NCI-H187 treated with DMSO at 0.1 percent for 48 hours (cell line): ENCODE results near the gene GPRC5D.

Experiments
- DNase-seq: peaks from one replicate; lab custom pipeline; 2025; lab: John Stamatoyannopoulos, UW

Gene GPRC5D

DNA sequence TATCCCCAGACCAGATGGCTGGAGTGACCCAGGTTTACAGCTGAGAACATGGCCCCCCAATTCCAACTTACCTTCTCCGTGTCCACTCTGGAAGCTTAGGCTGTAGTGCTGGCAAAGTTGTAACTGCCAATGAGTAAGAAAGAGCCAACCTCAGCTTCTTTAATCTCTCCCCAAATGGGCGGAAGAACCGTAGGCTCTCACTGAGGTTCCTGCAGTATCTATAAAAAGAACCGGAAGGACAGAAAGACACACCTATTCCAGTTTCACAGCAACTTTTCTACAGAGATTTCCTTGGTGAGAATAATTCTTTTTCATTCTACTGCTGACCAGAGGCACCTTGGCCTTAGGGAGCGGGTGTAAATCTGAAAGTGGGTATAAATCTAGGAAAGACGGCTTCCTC, at the start of gene GPRC5D:
TSS of gene GPRC5D (minus strand) at position 135 of the 400 bp plus-strand sequence. CDS start 1,786 bp downstream, outside the sequence.
- no peak for DNase-seq

DNA sequence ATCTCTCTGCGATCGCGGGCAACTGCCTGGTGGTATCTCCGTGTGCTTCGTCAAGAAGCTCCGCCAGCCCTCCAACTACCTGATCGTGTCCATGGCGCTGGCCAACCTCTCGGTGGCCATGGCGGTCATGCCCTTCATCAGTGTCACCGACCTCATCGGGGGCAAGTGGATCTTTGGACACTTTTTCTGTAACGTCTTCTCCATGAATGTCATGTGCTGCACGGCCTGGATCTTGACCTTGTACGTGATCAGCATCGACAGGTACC, 49.7 kb upstream of the GPRC5D start:
- no peak for DNase-seq

DNA sequence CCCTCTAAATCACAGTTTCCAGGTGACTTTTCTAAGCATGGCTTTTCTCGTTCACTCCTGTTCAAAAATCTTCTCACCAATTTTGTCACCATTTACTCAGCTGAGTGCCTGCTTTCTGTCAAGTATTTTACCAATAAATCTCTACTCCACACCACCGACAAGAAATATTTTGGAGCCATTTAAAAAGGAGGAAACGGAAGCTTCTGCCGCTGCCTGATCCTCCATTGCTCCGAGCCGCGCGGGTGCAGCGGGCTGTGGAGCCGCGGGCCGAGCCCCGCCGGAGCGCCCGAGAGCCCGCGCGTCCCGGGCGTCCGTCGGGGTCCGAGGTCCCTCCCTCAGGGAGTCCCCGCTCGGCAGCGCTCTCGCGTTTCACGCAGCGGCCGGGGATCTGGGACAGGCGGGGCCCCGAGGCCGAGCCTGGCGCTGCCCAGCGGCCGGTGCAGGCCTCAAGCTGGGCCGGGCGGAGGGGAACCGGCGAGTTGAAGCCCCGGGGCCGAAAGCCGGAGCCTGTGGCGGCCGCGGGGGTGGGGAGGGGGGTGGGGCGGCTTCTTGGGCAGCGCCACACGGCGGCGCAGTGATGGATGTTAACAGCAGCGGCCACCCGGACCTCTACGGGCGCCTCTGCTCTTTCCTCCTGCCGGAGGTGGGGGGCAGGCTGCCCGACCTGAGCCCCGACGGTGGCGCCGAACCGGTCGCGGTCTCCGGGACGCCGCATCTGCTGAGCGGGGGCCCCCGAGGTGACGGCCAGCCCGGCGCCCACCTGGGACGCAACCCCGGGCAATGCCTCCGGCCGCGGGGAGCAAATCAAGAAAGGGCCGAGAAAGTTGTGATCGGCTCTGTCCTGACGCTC, 49.2 kb upstream of the GPRC5D start:
- no peak for DNase-seq

DNA sequence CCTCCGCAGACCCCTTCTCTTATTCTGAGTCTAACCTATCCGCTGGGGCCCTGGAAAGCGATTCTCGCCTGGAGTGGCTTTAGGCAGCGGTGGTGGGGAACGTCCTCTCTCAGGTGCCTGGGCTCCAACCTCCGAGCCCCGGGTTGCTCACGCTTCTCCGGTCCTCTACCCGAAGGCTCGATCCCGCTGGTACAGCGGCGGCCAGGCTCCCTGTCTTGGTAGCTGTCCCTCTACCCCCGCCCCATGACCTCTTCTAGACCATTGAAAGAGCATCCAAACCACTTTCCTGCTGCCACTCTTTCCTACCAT, 48.6 kb upstream of the GPRC5D start:
- DNase-seq: no peak

DNA sequence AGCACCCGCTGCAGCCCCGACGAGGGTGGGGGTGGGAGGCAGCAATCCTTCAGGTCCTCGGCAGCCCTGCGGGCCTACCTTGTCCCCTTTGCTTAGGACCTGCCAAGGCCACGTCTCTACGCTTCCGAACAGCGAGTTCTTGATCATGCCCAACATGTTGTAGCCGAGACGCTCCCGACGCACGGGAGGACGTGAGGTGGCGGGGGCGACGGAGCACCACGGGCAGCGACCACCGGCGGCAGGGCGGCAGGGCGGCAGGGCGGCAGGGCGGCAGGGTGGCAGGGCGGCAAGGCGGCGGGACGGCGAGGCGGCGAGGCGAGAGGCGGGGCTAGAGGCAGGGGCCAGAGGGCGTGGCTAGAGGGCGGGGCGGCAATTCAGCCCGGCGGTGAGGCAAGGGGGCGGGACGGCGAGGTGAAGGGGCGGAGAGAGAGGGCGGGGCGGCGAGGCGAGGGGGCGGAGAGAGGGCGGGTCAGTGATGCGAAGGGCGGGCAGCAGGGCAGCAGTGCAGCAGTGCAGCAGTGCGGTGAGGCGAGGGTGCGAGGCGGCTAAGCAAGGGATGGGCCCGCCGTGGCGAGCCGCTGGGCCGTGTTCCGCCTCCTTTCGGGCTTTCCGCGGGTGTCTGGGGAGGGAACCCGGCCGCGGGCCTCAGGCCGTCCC, 48.1 kb upstream of the GPRC5D start, which contains the start of gene HEBP1:
TSS of gene HEBP1 (minus strand) at position 307 of the 657 bp plus-strand sequence. CDS start at position 156, 151 bp downstream.
- peak; percentile 38 for DNase-seq

DNA sequence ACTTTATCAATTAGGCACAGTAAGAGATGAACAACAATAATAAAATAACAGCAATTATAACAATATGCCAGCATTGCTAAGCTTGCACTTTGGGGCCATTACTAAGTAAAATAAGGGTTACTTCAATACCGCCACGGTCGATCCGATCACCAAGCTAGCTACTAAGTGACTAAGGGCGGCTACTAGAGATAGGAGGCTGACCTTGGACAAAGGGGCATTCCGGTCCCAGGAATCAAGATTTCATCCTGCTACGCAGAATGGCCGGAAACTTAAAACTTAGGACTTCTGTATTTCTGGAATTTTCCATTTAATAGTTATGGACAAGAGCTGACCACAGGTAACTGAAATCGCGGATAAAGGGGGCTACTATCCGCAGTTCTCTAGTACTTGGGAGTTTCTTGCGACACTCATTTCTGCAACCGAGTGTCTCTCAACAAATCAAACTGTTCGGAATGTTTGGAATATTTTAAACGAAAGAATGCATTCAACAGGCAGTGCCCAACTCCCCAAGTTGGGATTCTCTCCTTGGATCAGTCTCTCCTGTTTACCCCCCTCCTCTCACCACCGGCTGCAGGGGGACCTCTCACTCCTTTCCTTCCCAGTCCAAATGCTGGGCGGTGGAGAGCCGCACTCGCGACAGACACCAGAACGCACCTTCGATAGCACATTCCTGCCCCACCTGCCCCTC, 47.4 kb upstream of the GPRC5D start:
- DNase-seq: no peak

DNA sequence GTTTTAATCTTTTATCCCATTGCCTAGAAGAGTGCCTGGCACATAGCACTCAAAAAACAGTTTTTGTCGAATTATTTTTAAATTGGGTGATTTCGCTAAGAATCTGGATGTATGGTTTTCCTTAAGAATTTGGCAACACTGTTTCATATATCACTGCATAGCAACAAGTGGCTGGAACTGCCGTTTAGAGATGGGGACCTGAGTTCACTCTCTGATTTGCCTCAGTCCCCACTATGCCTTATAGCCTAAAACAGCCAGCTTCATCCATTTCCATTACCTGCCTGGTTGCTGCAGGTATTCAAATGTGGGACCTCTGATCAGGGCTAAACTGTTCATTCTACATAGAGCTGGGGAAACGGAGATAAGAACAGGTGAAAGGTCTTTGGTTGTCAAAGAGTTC, 46.3 kb upstream of the GPRC5D start:
- no peak for DNase-seq

DNA sequence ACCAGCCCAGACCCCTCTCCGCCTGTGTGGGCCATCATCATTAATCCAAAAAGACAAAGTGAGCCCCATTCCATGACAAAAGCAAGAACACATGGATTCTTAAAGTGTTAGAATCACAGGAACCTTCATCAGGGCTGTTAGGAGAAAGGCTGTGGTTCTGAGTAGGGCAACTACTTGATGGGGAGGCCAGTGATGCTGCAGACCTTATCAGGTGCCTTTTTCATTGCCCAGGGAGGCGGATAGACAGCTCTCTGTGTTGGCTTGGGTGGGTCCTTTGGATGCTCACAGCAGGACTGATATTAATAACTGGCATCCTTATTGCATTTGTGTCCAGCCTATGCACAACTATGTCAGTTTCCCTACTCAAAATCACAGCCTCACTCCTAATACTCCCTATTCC, 45.8 kb upstream of the GPRC5D start:
- no peak for DNase-seq

DNA sequence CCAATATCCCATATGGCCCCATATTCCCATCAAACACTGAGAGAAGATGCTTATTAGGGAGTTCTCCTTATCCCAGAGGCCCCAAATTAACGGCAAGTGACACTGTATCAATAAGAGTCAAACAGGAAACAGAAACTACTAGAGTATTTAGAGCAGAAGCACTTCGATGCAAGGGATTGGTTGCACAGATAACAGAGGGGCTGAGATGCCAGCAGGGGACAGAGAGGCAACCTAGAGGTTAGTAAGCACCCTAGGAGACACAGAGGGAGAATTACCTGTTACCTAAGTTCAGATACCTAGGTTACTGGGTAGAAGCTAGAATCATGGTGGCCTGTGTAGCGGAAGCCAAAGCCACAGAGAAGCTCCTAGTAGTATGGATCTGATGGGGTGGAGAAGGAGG, 45.2 kb upstream of the GPRC5D start:
- no peak for DNase-seq

DNA sequence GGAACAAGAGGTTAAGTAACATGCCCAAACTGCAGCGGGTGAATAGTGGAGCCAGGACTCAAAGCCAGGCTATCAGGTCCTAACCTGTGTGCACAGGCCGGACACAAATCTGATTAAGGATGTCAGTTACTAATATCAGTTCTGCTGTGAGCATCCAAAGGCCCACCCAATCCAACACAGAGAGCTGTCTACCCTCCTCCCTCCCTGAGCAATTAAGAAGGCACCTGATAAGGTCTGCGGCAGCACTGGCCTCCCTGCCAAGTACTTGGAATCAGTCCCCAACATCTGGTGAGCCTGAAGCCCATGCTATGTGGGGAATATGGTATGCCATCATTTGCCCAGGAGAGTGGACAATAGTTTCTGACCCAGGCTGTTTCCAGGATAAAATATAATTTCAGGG, 44.2 kb upstream of the GPRC5D start:
- no peak for DNase-seq

DNA sequence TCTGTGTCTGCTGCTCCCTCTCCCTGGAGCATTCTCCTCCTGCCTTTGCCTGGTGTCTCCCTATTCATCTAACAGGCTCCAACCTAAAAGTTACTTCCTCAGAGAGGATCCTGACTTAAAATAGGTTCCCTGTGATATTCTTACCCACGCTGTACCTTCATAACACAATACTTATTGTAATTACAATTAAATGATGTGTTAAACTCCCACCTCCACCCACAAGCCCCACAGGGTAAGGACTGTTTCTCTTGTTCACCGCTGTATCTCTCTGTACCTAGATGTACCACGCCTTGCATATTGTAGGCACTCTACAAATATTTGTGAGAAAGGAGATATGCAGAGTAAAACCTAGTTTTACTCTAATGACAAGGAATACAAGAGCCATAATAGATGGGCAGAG, 43.1 kb upstream of the GPRC5D start:
- DNase-seq: no peak

DNA sequence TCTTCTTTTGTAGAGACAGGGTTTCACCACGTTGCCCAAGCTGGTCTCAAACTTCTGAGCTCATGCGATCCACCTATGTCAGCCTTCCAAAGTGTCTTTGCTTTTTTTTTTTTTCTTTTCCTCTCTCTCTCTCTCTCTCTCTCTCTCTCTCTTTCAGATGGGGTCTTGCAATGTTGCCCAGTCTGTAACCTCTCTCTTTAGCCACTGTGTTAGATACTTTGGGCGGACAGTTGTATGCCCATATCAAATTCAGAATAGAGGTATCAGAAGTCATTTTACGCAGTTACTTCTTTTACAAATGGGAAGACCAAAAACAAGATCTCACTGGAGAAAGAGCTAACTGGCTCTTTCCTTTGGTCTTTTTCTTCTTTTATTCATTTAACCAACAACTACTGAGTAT, 41.4 kb upstream of the GPRC5D start:
- DNase-seq: no peak

DNA sequence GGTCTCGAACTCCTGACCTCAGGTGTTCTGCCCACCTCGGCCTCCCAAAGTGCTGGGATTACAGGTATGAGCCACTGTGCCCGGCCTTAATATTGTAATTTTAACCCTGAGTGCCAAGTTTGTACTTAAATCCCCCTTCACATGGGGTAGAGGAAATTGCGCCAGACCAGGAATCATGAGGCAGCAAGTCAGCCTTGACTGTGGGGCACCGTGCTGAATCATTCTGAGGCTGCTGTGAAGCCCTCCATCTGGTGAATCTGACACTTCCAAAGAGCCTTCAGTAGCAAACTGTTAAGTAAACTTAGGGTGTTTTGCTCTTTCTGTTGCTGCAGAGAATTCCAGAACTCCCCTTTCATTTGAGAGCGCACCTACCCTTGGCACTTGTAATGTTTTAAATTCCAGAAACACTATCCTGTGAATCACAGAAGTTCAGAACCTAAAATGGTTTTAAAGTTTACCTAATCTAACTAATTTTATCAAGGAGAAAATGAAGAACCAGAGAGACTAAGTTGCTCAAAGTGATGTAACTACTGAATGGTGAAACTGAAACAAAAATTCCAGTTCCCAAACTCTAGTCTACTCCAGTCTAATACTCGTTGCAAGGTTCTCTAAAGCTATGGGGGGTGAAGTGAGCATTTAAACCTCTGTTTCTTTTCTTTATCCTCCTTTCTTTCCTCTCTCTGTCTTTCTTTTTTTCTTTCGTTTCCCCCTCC, 40.6 kb upstream of the GPRC5D start:
- DNase-seq: no peak

DNA sequence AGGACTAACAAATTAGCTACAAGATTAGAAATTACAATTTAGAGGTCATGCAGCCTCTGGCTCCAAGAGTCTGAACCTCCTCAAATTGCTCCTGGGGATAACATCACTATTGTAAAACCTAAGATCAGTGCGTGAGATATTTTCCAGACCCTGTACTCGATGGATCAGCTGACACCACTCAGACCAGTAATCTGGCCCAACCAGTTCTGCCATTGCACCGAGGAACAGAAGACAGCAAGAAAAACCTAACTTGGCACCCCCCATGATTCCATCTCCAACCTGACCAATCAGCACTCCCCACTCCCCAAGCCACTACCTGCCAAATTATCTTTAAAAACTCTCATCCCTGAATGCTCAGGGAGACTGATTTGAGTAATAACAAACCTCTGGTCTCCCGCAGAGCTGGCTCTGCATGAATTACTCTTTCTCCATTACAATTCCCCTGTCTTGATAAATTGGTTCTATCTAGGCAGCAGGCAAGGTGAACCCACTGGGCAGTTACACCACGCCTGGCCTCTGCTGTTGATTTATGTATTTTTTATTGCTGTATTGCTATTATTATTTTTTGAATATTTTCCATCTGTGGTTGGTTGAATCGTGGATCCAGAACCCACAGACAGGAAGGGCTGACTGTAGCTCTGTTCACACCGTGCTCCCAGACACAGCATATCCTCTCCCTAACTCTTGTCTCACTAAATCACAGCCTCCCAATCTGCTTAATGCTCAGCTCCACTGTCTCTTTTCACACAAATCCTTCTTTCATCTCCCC, 38.9 kb upstream of the GPRC5D start:
- DNase-seq: no peak

DNA sequence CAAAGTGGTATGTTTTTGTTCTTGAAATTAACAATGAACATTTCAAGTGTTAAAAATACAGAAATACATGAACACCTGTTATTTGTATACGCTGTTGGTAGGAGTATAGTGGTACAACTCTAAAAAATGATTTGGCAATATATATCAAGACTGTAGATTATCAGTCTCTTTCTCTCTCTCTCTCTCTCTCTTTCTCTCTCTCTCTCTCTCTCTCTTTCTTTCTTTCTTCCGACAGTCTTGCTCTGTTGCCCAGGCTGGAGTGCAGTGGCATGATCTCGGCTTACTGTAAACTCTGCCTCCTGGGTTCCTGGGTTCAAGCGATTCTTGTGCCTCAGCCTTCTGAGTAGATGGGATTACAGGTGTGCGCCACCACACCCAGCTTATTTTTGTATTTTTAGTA, 35.5 kb upstream of the GPRC5D start:
- DNase-seq: no peak

DNA sequence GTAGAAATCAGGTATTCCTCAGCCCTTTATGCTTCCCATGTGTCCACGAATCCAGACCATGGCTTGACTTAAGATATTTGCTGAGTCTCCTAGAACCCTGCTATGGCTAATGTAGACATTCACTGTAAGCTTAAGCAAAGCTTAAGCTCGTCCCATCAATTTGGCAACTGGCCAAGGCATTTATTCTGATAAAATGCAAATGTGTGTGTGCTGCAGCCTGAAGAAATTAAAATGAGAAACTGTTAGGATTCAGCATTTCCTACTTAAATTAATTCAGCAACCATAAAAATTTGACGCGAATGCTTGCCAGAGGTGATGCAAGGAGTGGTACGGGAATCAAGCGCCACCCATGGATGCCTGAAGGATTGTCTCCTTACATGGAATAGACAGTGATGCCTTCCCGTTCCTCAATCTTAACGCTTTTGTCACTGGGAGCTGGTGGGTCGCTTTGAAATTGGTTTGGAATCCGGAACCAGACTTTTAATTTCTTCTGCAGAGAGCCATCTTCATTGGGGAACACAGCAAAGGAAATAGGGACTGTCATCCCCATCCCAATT, 34.9 kb upstream of the GPRC5D start:
- DNase-seq: no peak

DNA sequence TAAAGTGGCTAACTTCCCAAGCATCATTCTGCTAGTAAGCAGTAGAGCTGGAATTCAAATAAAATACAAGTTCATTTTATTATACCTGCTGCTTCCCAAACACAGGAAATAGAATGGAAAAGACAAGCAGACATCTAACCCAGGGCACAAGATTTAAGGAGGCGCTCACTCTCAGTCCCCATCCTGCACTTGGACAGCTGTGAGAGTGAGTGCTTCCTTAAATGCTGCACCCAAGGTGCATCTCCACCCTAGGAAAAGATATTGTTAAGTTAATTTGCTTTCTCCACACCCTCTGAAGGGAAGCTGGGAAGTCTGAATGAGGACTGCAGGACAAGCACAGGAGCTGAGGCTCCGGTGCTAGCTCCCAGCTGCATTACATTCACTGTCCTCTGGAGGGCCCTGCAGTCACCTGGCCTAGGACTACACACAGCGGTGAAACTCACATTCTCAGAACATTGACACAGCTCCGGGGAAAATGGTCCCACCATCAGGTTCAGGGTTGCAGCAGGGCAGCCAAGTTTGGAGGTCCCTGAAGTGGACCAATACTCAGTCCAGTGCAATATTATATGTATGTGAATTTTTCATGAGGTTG, 33.9 kb upstream of the GPRC5D start:
- no peak for DNase-seq

DNA sequence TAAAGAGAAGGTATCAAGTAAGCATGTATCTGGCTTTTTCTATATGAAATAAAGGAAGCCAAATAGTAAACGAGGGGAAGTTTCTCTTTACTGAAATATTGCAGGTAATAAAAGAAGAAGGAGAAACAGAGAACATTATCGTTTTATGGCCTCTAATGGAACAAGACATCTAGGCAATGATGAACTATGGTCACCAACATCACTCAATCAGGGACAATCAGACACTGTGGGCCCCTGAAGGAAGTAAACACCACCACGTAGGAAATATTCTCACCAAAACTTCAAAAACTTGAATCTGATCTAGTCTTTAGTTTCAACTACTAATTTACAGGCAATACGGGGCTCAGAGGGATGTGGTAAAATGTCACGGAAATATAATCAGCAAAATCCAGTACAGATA, 32.2 kb upstream of the GPRC5D start:
- no peak for DNase-seq

DNA sequence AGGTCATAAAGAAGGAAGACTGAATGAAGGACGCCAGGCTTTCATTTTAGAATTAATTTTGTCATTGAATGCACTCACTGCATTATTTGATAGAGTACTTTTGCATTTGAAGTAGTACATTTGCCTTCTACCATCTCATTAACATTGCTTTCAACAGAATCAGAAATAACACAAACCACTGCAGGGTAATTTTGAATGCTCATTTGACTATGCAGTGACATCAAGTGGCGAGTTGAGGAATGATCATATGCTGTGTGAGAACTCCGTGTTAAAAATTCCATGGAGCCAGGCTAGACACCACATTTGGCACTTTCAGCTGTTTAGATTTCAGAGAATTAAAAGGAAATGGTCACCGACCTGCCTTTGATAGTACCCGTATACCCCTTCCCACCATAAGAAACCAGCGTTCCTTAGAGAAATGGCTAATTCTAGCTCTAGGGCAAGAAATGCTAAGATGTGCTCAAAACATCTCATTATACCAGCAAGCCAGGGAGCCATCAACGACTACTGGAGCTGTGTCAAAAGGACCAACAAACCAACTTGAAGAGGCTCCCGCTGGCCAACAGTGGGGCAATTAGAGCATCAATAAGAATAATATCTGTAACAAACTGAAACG, 31.6 kb upstream of the GPRC5D start:
- no peak for DNase-seq

DNA sequence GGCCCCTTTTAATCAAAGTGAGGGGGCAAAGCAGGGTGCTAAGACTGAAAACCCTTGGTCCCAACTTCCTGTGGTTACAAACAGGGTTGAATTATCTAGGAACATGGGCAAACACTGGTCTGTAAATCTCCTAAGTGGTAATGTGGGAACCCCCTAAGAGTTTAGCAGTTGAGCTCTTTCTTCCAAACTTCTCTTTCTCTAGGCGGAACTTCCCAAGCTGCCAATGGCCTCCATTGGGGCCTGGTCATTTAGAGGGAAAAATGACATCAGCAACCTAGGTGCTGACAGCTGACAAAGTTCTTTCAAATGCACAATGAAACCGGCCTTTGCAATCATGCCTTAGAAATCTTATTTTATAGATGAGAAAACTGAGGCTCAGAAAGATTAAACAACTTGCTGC, 30.4 kb upstream of the GPRC5D start:
- DNase-seq: no peak

DNA sequence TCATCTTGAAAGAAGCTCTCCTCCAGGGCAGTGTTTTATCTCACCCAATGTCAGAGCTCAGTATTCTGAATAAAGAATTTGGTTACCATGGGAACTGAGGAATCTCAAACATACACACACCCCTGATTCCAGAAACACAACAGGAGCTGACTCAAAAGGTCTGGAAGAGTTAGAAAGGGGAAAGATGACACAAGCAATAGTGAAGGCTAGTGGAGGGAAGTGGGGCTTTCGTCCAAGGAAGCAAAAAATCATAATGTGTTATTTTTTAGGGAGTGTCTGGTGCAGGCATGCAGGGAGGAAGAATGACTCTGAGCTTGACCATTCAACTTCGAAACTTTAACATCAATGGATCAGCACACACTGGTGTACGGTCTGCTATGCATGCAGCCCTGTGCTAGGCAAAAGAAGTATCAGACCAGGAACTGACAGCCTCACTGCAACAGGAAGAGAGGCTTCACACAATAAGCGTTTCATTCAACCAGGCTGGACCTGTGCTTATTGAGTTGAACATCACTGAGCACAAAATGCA, 27.8 kb upstream of the GPRC5D start:
- no peak for DNase-seq
